GM12892 (cell line): ENCODE measurements around the gene SWAP70.

Source experiments
- POLR2A ChIP-seq: IDR thresholded peaks from 2 replicates; pipeline ENCODE4 v1.6.1; 2011; ENCODE audit warnings: low read depth, low read length, control low read depth
- POLR2AphosphoS5 ChIP-seq: IDR thresholded peaks from 2 replicates; pipeline ENCODE4 v1.6.1; 2011; ENCODE audit warnings: low read depth, low read length, control low read depth
- TAF1 ChIP-seq: IDR thresholded peaks from 2 replicates; pipeline ENCODE4 v1.6.1; 2011; ENCODE audit warnings: low read depth, mild to moderate bottlenecking, control low read depth, low read length, borderline replicate concordance

DNA sequence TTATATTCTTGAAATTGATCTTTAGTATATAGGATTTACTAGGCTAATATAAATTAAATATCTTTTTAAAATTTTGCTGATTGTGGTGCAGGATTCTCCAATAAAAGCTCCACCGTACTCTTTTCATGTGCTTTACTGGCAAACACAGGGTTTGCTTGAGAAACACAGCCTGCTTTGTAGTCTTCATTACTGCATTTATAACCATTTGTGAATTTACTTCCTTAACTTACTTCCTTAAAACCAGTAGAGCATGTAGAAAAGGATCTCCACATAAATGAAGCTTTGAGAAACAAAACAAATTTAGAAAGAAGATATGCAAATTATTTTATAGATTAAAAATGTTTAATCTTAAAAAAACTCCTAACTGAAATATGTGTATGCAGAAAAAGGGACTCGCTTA lies 28.8 kb downstream of the SWAP70 start:
- TF ChIP-seq POLR2A (no peak), TAF1 (no peak), POLR2AphosphoS5 (no peak)
